ENCODE data around the gene ARHGDIB. TPM values are rescaled to one million over a fixed set of nuclear protein-coding genes. Genes with fewer than 3 reads are reported as not detected.

Gene ARHGDIB
- total RNA-seq, 1 donor from 2014 or later = 50.6 TPM

- no peak for TF ChIP-seq CTCF (IDR thresholded peaks at IDR 0.05; ENCODE audit: borderline replicate concordance)
- no peaks in the 10 kb centered on the region for H3K36me3 ChIP-seq
- no peak overlapping the region for H3K27ac ChIP-seq (replicated peaks)
- H3K4me1 ChIP-seq = peaks cover 10% of the 10 kb centered on the region
- no peak for DNase-seq
- no peaks in the 10 kb centered on the region for H3K27me3 ChIP-seq (ENCODE audit: low read depth)
- H3K4me3 ChIP-seq = no peak overlapping the region
- no peaks in the 10 kb centered on the region for H3K9me3 ChIP-seq (replicated peaks)
- intact Hi-C loops (cut with micrococcal nuclease) = no loop called here
Observed at GRCh38 chr12:14924541-14924940, 36.9 kb downstream of the ARHGDIB start.

GRCh38 chr12:14923944-14924343, 37.5 kb downstream of the ARHGDIB start:
- Histone ChIP-seq H3K9me3 (replicated peaks) (no peaks in the 10 kb centered on the region), H3K27me3 (ENCODE audit: low read depth) (no peaks in the 10 kb centered on the region), H3K27ac (replicated peaks) (no peak overlapping the region), H3K4me1 (peaks cover 4% of the 10 kb centered on the region), H3K36me3 (no peaks in the 10 kb centered on the region), H3K4me3 (no peak overlapping the region)
- no peak for TF ChIP-seq CTCF (IDR thresholded peaks at IDR 0.05; ENCODE audit: borderline replicate concordance)
- intact Hi-C loops (cut with micrococcal nuclease) = no loop called here
- DNase-seq = no peak

- DNase-seq = no peak
- no peak for TF ChIP-seq CTCF (IDR thresholded peaks at IDR 0.05; ENCODE audit: borderline replicate concordance)
- Histone ChIP-seq H3K4me3 (no peak overlapping the region), H3K36me3 (no peaks in the 10 kb centered on the region), H3K27me3 (ENCODE audit: low read depth) (no peaks in the 10 kb centered on the region), H3K27ac (replicated peaks) (no peak overlapping the region), H3K4me1 (no peaks in the 10 kb centered on the region), H3K9me3 (replicated peaks) (no peaks in the 10 kb centered on the region)
- intact Hi-C loops (cut with micrococcal nuclease) = no loop called here
Observed at GRCh38 chr12:14921218-14921617, 40.2 kb downstream of the ARHGDIB start.

GRCh38 chr12:14920475-14921126, 40.8 kb downstream of the ARHGDIB start:
- Histone ChIP-seq H3K36me3 (no peaks in the 10 kb centered on the region), H3K27me3 (ENCODE audit: low read depth) (no peaks in the 10 kb centered on the region), H3K4me1 (no peaks in the 10 kb centered on the region), H3K27ac (replicated peaks) (no peak overlapping the region), H3K4me3 (no peak overlapping the region), H3K9me3 (replicated peaks) (no peaks in the 10 kb centered on the region)
- intact Hi-C loops (cut with micrococcal nuclease) = no loop called here
- no peak for TF ChIP-seq CTCF (IDR thresholded peaks at IDR 0.05; ENCODE audit: borderline replicate concordance)
- no peak for DNase-seq

GRCh38 chr12:14919455-14919854, 41.9 kb downstream of the ARHGDIB start:
- Histone ChIP-seq H3K36me3 (no peaks in the 10 kb centered on the region), H3K27ac (replicated peaks) (no peak overlapping the region), H3K27me3 (ENCODE audit: low read depth) (no peaks in the 10 kb centered on the region), H3K4me1 (no peaks in the 10 kb centered on the region), H3K9me3 (replicated peaks) (no peaks in the 10 kb centered on the region), H3K4me3 (no peak overlapping the region)
- intact Hi-C loops (cut with micrococcal nuclease) = no loop called here
- DNase-seq = no peak
- no peak for TF ChIP-seq CTCF (IDR thresholded peaks at IDR 0.05; ENCODE audit: borderline replicate concordance)
